Tibial nerve (tissue), 4 donors: ENCODE data around the gene SLC7A5.
"Not testable (repeated sequence)": the region's sequence is repeated elsewhere in the genome, so short reads cannot be mapped to it uniquely, and the experiment has no call there.

Experiments
- CTCF ChIP-seq, 5 experiments: fragments of 200-600 bp in 3 of 5; fragments of 450-650 bp in 2 of 5; sonication (generic) in 3 of 5; IDR thresholded peaks; one replicate each; pipeline ENCODE4 v1.5.1; 2016 to 2019; ENCODE audit warnings: antibody characterized with exemption in 5 of 5, mild to moderate bottlenecking in 3 of 5, moderate library complexity in 2 of 5
- EP300 ChIP-seq, 2 donors: sonication (generic); formaldehyde crosslinking; IDR thresholded peaks; one replicate each; pipeline ENCODE4 v1.6.1; 2017; ENCODE audit warnings: antibody characterized with exemption in 2 of 2, mild to moderate bottlenecking in 1 of 2

GRCh38 chr16:87889762-87890161 lies 20.5 kb upstream of the SLC7A5 start:
- TF ChIP-seq EP300, CTCF (IDR thresholded peaks at IDR 0.05): not testable (repeated sequence)
